HEK293 (cell line): ENCODE measurements around the gene FOXP1.

Experiments used
- TF ChIP-seq, protein P1 (sequence below): fragments of 450-650 bp; formaldehyde crosslinking; IDR thresholded peaks from 2 replicates; pipeline ENCODE4 v1.5.1; 2016; ENCODE audit warnings: missing biosample characterization, missing genetic modification characterization
- TF ChIP-seq, protein P2 (sequence below): fragments of 450-650 bp; formaldehyde crosslinking; IDR thresholded peaks from 2 replicates; pipeline ENCODE4 v1.5.1; 2017; ENCODE audit warnings: missing biosample characterization, missing genetic modification characterization

DNA sequence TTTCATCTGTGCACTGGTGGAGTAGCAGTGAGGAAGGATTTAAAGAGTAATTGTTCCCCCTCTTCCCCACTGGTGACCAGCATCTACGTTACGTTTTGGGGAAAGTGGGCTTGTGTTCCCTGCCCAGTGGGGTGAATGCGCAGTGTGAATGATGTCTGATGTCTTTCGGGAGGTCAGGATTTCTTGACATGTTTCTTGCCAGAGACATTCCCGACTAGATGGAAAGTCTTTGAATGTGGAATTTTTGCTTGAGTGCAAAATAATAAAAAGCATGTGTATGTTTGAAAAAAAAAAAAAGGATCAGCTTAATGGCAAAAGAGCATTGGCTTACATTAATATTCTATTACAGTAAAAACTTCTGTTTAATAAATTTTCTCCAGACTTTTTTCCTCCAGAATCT is 632.2 kb downstream of the FOXP1 start:
- TF ChIP-seq, protein P1, sequence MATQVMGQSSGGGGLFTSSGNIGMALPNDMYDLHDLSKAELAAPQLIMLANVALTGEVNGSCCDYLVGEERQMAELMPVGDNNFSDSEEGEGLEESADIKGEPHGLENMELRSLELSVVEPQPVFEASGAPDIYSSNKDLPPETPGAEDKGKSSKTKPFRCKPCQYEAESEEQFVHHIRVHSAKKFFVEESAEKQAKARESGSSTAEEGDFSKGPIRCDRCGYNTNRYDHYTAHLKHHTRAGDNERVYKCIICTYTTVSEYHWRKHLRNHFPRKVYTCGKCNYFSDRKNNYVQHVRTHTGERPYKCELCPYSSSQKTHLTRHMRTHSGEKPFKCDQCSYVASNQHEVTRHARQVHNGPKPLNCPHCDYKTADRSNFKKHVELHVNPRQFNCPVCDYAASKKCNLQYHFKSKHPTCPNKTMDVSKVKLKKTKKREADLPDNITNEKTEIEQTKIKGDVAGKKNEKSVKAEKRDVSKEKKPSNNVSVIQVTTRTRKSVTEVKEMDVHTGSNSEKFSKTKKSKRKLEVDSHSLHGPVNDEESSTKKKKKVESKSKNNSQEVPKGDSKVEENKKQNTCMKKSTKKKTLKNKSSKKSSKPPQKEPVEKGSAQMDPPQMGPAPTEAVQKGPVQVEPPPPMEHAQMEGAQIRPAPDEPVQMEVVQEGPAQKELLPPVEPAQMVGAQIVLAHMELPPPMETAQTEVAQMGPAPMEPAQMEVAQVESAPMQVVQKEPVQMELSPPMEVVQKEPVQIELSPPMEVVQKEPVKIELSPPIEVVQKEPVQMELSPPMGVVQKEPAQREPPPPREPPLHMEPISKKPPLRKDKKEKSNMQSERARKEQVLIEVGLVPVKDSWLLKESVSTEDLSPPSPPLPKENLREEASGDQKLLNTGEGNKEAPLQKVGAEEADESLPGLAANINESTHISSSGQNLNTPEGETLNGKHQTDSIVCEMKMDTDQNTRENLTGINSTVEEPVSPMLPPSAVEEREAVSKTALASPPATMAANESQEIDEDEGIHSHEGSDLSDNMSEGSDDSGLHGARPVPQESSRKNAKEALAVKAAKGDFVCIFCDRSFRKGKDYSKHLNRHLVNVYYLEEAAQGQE (tag by site-specific recombination): no peak
- TF ChIP-seq, protein P2, sequence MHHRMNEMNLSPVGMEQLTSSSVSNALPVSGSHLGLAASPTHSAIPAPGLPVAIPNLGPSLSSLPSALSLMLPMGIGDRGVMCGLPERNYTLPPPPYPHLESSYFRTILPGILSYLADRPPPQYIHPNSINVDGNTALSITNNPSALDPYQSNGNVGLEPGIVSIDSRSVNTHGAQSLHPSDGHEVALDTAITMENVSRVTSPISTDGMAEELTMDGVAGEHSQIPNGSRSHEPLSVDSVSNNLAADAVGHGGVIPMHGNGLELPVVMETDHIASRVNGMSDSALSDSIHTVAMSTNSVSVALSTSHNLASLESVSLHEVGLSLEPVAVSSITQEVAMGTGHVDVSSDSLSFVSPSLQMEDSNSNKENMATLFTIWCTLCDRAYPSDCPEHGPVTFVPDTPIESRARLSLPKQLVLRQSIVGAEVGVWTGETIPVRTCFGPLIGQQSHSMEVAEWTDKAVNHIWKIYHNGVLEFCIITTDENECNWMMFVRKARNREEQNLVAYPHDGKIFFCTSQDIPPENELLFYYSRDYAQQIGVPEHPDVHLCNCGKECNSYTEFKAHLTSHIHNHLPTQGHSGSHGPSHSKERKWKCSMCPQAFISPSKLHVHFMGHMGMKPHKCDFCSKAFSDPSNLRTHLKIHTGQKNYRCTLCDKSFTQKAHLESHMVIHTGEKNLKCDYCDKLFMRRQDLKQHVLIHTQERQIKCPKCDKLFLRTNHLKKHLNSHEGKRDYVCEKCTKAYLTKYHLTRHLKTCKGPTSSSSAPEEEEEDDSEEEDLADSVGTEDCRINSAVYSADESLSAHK (tag by site-specific recombination): no peak
